ENCODE results near the gene CCDC34. TPM values are rescaled to one million over a fixed set of nuclear protein-coding genes. Genes with fewer than 3 reads are reported as not detected.

Gene CCDC34
- total RNA-seq, 1 donor from 2014 or later: 13.0 TPM

DNA sequence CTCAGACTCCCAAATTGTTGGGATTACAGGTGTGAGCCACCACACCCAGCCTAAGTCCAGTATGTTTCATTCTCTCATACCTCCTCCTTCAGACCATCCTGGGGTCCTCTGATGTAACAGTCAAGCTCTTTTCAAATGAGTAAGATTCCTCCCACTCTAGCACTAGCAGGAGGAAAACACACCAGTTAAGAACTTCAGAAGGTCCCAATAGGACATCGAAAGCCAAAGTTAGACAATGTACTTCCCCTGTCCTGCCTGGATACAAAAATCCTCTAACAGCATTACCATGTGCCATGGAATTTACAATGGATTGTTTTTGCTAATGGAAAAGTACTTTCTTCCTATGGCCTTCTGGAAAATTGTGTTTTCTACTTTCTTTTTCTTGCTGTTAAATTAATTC is 67.1 kb downstream of the CCDC34 start:
- DNase-seq (ENCODE audit: low spot score in 2 of 2) (no peak), FAIRE-seq (no peak)

- DNase-seq (ENCODE audit: low spot score in 2 of 2) (no peak), FAIRE-seq (no peak)
These were observed 68.4 kb downstream of the CCDC34 start for GRCh38 chr11:27294654-27295053.

GRCh38 chr11:27293515-27294417 is 69.2 kb downstream of the CCDC34 start:
- FAIRE-seq (no peak), DNase-seq (ENCODE audit: low spot score in 2 of 2) (no peak)

DNA sequence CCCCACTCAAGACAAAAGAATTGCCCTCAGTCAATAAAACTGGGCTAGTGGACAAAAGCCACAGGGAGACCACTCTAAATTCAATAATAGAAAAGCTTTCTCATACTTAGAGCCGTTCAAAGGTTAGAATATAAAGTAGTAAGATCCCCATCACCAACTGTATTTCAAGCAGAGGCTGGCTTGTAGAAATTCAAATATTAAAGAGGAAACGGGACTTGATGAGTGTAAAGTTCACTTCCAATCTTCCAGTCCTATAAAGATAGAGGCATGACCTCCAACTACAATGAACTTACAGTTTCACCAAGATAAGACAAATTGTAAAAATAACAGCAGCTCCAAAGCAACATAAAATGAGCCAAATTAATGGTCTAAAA is 70.4 kb downstream of the CCDC34 start:
- DNase-seq (ENCODE audit: low spot score in 2 of 2) (no peak), FAIRE-seq (no peak)

DNA sequence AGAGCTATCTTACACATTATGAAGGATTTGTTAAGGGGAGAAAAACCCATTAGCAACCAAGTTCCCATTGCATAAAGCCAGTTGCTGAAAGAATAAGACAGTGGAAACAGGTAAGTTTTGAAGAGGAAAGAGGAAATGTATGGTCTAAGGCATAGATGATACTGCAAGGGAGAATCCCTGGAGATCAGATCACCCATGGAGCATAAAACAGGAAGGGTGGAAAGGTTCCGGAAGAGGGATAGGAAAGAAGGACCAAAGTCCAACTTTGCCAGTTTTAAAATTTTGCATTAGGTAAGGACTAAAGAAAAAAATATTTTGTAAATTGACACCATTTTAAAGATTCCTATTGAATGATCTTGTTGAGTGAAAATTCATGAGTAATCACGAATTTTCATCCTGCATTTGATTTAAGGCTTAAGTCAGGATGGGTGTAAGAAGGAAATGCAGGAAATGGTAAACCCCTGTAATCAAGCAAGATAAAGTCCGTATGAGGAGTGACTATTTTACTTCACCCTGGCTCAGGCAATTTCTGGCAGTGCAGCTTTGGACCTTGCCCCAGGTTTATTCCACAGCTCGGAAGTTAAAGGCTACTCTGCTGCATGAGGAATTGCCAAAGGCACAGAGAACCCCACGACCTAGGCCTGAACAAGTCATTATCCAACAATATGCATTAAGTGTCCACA is 70.9 kb downstream of the CCDC34 start:
- FAIRE-seq (no peak), DNase-seq (ENCODE audit: low spot score in 2 of 2) (no peak)

DNA sequence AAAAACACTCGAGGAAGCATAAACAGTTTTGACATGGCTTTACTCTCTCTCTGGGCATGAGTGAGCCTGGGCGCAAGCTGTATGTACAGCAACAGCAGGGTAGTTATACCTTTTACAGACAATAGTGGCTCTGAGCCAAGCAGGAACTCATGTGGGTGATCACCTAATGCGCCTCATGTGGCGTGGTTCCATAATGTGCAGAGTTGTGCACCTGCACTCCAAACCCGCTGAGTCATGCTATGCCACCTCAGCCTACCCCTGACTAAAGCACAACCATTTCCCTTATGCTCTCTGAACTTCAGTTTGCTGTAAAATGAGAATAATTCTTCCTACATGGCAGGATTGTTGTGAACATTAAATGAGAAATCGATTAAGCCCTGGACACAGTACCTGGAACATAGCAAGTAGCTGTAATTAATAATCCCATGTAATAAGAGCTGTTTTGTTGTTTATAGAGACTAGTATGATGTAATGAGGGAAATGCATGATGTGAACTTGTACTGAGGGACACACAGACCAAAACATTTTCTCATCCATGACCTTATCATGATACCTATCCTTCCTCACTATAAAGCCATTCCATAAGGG is 71.6 kb downstream of the CCDC34 start:
- no peak for DNase-seq (ENCODE audit: low spot score in 2 of 2)
- FAIRE-seq: no peak

DNA sequence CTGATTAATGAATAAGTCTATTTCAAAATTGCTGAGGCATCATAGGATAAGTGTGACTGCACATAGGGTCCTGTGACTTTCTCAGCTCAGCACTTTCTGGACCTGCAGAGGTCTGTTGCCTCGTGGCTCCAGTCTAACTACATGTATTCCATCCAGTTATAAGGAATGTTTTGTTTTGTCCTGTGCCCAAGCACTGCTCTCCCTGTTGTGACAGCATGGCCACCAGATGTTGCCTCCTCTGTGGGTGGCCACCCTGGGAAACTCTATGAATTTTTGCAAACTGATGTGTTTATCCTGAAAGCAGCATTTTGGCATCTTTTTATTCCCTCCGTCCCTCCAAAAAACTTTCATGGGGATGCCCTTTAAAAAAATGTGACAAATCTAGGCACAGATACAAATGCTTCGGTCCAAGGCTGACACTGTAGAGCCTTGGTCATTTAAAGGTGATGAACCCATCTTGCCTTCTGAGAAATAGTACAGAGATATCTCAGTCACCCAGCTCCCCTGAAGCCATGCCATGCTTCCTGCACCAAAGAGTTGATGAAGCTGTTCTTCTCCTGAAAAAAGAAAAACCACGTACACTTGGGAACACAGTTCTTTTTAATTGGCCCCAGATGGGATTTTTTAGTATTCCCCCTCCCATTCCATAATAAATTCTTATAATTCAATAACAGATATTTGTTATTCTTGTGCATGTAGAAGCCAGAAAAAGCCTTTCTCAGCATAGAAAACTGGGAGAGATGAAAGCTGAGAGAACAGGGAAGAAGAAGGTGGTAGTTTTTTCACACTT is 72.6 kb downstream of the CCDC34 start:
- FAIRE-seq (no peak), DNase-seq (ENCODE audit: low spot score in 2 of 2) (no peak)

Other genes with a start within 250 kb of the CCDC34 start
- gene LGR4, start 109.6 kb upstream of the CCDC34 start, total RNA-seq: 17.1 TPM
- gene LIN7C, start 143.6 kb upstream of the CCDC34 start, total RNA-seq: 342 TPM

Measured in frontal cortex (tissue), 4 donors.